HepG2 (cell line): ENCODE measurements around the gene PLEKHG4. TPM values are rescaled to one million over a fixed set of nuclear protein-coding genes. Genes with fewer than 3 reads are reported as not detected.

ENCODE experiments used
- ATAC-seq: fragments of 200-7000 bp; cut with Tn5 transposase; 3 replicates; pipeline ENCODE4 v1.9.1; 2020; ENCODE audit warnings: mild to moderate bottlenecking, moderate library complexity
- BruUV-seq: library from RNA; stranded (reverse); fragments of 400-500 nt; replicated peaks from 2 replicates; lab custom pipeline; 2021; lab: Mats Ljungman, UMichigan
- CTCF ChIA-PET: fragments of 300-600 bp; formaldehyde crosslinking; extraction: SDS; loops from one replicate; lab custom pipeline; 2021; ENCODE audit warnings: low total read pairs, inconsistent platforms, low intra/inter-chr PET ratio; lab: Yijun Ruan, JAX
- POLR2A ChIA-PET: fragments of 350-600 bp; sonication (Branson Sonifier 250); formaldehyde crosslinking; loops from one replicate; lab custom pipeline; 2020; ENCODE audit warnings: antibody characterized with exemption, inconsistent platforms; lab: Yijun Ruan, JAX
- DNase-seq: peaks from one replicate; pipeline ENCODE4 v3.0.0-alpha.2; 2015; ENCODE audit warnings: low spot score
- FAIRE-seq: peaks from 3 replicates; lab custom pipeline; 2011; peaks lifted over from hg19 to GRCh38; lab: Jason Lieb, UNC
- H2AFZ ChIP-seq: one replicate; pipeline ENCODE4 v1.6.1; 2011; ENCODE audit warnings: low read length, inconsistent platforms
- H3K27ac ChIP-seq: fragments of 300-600 bp; 3 replicates; pipeline ENCODE4 v1.8.0; 2011; ENCODE audit warnings: mixed run types, mild to moderate bottlenecking, mixed read lengths, low read length, inconsistent platforms; ENCODE audit not compliant: insufficient read depth; ENCODE audit errors: extremely low read length
- H3K27me3 ChIP-seq, 2 experiments: fragments of 200-600 bp in 1 of 2; 2 replicates in 1 of 2; 3 replicates in 1 of 2; pipeline versions ENCODE4 v1.6.0 to v1.8.0; 2011; ENCODE audit warnings: low read length in 2 of 2, mild to moderate bottlenecking in 2 of 2, moderate library complexity in 2 of 2, inconsistent platforms in 1 of 2; ENCODE audit not compliant: insufficient read depth in 2 of 2, control insufficient read depth in 1 of 2
- H3K36me3 ChIP-seq, 2 experiments: fragments of 200-600 bp in 1 of 2; replicated peaks in 1 of 2; 2 replicates in 1 of 2; 3 replicates in 1 of 2; pipeline versions ENCODE4 v1.5.1 to v1.8.0; 2011; ENCODE audit warnings: low read length in 2 of 2, inconsistent platforms in 1 of 2; ENCODE audit not compliant: insufficient read depth in 2 of 2, control insufficient read depth in 1 of 2
- H3K4me1 ChIP-seq: 2 replicates; pipeline ENCODE4 v1.5.1; 2012; ENCODE audit warnings: low read length, inconsistent platforms; ENCODE audit not compliant: insufficient read depth
- H3K4me2 ChIP-seq: 2 replicates; pipeline ENCODE4 v1.6.0; 2011; ENCODE audit warnings: low read depth, low read length, inconsistent platforms
- H3K4me3 ChIP-seq, 3 experiments: fragments of 200-600 bp in 1 of 3; sonication (generic), shearing (Covaris generic) in 1 of 3; replicated peaks in 1 of 3; 2 replicates each; pipeline ENCODE4 v1.5.1; 2011 to 2016; ENCODE audit warnings: low read length in 3 of 3, inconsistent platforms in 2 of 3, low read depth in 2 of 3, mild to moderate bottlenecking in 2 of 3, control low read depth in 1 of 3, mixed read lengths in 1 of 3; ENCODE audit not compliant: insufficient read depth in 1 of 3
- H3K79me2 ChIP-seq: one replicate; pipeline ENCODE4 v1.6.1; 2011; ENCODE audit warnings: low read length, inconsistent platforms; ENCODE audit not compliant: insufficient read depth
- H3K9ac ChIP-seq: 2 replicates; pipeline ENCODE4 v1.6.0; 2011; ENCODE audit warnings: mild to moderate bottlenecking, low read depth, low read length, inconsistent platforms; ENCODE audit not compliant: insufficient read depth
- H3K9me3 ChIP-seq: 2 replicates; pipeline ENCODE4 v1.5.1; 2012; ENCODE audit warnings: mild to moderate bottlenecking, low read length
- H4K20me1 ChIP-seq: 2 replicates; pipeline ENCODE4 v1.6.0; 2011; ENCODE audit warnings: inconsistent platforms, mild to moderate bottlenecking, low read length, moderate library complexity; ENCODE audit not compliant: insufficient read depth
- AGO2 ChIP-seq: fragments of 200-400 bp; formaldehyde crosslinking; optimal IDR thresholded peaks from 2 replicates; pipeline ENCODE3; 2017; ENCODE audit warnings: mild to moderate bottlenecking, low read depth, low read length, moderate library complexity
- ATF5 ChIP-seq: sonication (generic); formaldehyde crosslinking; IDR thresholded peaks from 2 replicates; pipeline ENCODE4 v1.4.0; 2020; ENCODE audit warnings: mild to moderate bottlenecking, low read depth, missing genetic modification reagents
- MBNL3 ChIP-seq: fragments of 250-450 bp; sonication (Bioruptor Pico); conservative IDR thresholded peaks from 2 replicates; pipeline ENCODE4 v1.8.0; 2022; ENCODE audit warnings: mild to moderate bottlenecking, inconsistent platforms
- MYPOP ChIP-seq: sonication (generic); formaldehyde crosslinking; IDR thresholded peaks from 2 replicates; pipeline ENCODE4 v1.8.1; 2023; ENCODE audit warnings: mild to moderate bottlenecking, moderate library complexity, missing genetic modification reagents
- NCOA2 ChIP-seq: sonication (generic); formaldehyde crosslinking; IDR thresholded peaks from 2 replicates; pipeline ENCODE4 v1.8.0; 2022; ENCODE audit warnings: inconsistent platforms
- RFX5 ChIP-seq: IDR thresholded peaks from 2 replicates; pipeline ENCODE4 v1.6.1; 2011; ENCODE audit warnings: low read depth, low read length, improper control_type of control experiment
- RXRB ChIP-seq: IDR thresholded peaks from 2 replicates; pipeline ENCODE4 v1.6.1; 2016; ENCODE audit warnings: borderline replicate concordance, missing genetic modification reagents, missing compliant biosample characterization
- TBL1XR1 ChIP-seq: fragments of 150-350 bp; IDR thresholded peaks from 2 replicates; pipeline ENCODE4 v1.6.1; 2014; ENCODE audit warnings: borderline replicate concordance, low read length; ENCODE audit not compliant: partially characterized antibody
- U2AF1 ChIP-seq: fragments of 200-400 bp; formaldehyde crosslinking; optimal IDR thresholded peaks from 2 replicates; pipeline ENCODE3; 2017; ENCODE audit warnings: mild to moderate bottlenecking, low read depth, low read length
- ZIK1 ChIP-seq: sonication (generic); formaldehyde crosslinking; IDR thresholded peaks from 2 replicates; pipeline ENCODE4 v1.5.0; 2020; ENCODE audit warnings: mild to moderate bottlenecking, low read depth, missing genetic modification reagents, borderline replicate concordance
- ZNF577 ChIP-seq: sonication (generic); formaldehyde crosslinking; IDR thresholded peaks from 2 replicates; pipeline ENCODE4 v1.4.0; 2020; ENCODE audit warnings: mild to moderate bottlenecking, low read depth, missing genetic modification reagents, borderline replicate concordance
- ZNF597 ChIP-seq: sonication (generic); formaldehyde crosslinking; IDR thresholded peaks from 2 replicates; pipeline ENCODE4 v1.5.0; 2020; ENCODE audit warnings: missing genetic modification reagents
- ZNF619 ChIP-seq: sonication (generic); formaldehyde crosslinking; IDR thresholded peaks from 2 replicates; pipeline ENCODE4 v1.4.0; 2020; ENCODE audit warnings: mild to moderate bottlenecking, missing genetic modification reagents
- ZNF790 ChIP-seq: sonication (generic); formaldehyde crosslinking; IDR thresholded peaks from 2 replicates; pipeline ENCODE4 v1.8.0; 2022; ENCODE audit warnings: missing genetic modification reagents, mild to moderate bottlenecking, borderline replicate concordance
- ZXDC ChIP-seq: sonication (generic); formaldehyde crosslinking; IDR thresholded peaks from 2 replicates; pipeline ENCODE4 v1.5.0; 2020; ENCODE audit warnings: mild to moderate bottlenecking, missing genetic modification reagents
- WGBS: methylation state at CpG from one replicate; pipeline ENCODE4 v1.1.6; 2017; ENCODE audit warnings: low lambda C conversion rate; 5-methylcytosine and 5-hydroxymethylcytosine counted together
- in situ Hi-C: cut with HindIII; loops from 2 replicates; pipeline ENCODE4 v1.10.0; 2017; ENCODE audit warnings: low pct_unique_long_range_greater_than_20kb; ENCODE audit not compliant: extremely low pct_ligation_motif_present
- intact Hi-C: fragments of 100-400 bp; cut with micrococcal nuclease; formaldehyde crosslinking; loops from one replicate; pipeline ENCODE4 v1.10.0; 2022; ENCODE audit not compliant: unreplicated experiment
- polyA plus RNA-seq, 8 experiments: library from polyadenylated mRNA; depleted of rRNA in 3 of 8; stranded (reverse) in 7 of 8; unstranded in 1 of 8; fragments of >200 nt; fragmentation: Illumina TruSeq in 4 of 8; extraction: Trizol in 4 of 8; gene quantifications; 2 replicates each; pipeline versions ENCODE4 v1.2.1 to v1.2.3, GENCODE V29; 2011 to 2016; ENCODE audit warnings: low read depth in 4 of 8, missing spikeins in 1 of 8, mixed read lengths in 1 of 8; ENCODE audit not compliant: insufficient read depth in 1 of 8
- total RNA-seq, 5 experiments: library from RNA; depleted of rRNA; stranded (reverse); fragments of >200 nt; fragmentation: Illumina TruSeq; extraction: Trizol; gene quantifications; 2 replicates each; pipeline ENCODE4 v1.2.3, GENCODE V29; 2016; ENCODE audit warnings: low read depth in 1 of 5

PLEKHG4 gene
- total and polyA plus RNA-seq, 2 of the 13 experiments (the other 11 are each of a cell fraction or from before 2014, with no cell fraction given): 7.1 to 13.6 TPM

- H4K20me1 ChIP-seq: no peaks in the 10 kb centered on the region
- intact Hi-C loops: no loop called here
- ATAC-seq: no peak
- POLR2A ChIA-PET: no interaction called here
- in situ Hi-C loops: no loop called here
- CTCF ChIA-PET: no interaction called here
- H3K4me2 ChIP-seq: no peak overlapping the region
- no peak for FAIRE-seq
- H3K27ac ChIP-seq: no peak overlapping the region
- no peak for DNase-seq
- 44% methylated on average over 7 of the region's 7 CpGs for WGBS
- H3K79me2 ChIP-seq: no peaks in the 10 kb centered on the region
- H3K36me3 ChIP-seq: no peaks in the 10 kb centered on the region
- H3K9ac ChIP-seq: no peak overlapping the region
- no peak overlapping the region for H2AFZ ChIP-seq
- H3K27me3 ChIP-seq: peaks cover 0 to 26% of the 10 kb centered on the region in 2 experiments; a peak in 3 of 5 replicates
- BruUV-seq: no TSS peak
- H3K4me1 ChIP-seq: no peaks in the 10 kb centered on the region
- no peak overlapping the region for H3K4me3 ChIP-seq
- TF ChIP-seq AGO2 (no peak), MBNL3 (CRISPR knock-in tag) (no peak), ZXDC (CRISPR knock-in tag) (no peak), NCOA2 (CRISPR knock-in tag) (no peak), ATF5 (CRISPR knock-in tag) (no peak), RXRB (CRISPR knock-in tag) (no peak), ZNF790 (CRISPR knock-in tag) (no peak), RFX5 (no peak), ZNF597 (CRISPR knock-in tag) (no peak), ZNF577 (CRISPR knock-in tag) (no peak), ZIK1 (CRISPR knock-in tag) (no peak), ZNF619 (CRISPR knock-in tag) (no peak), TBL1XR1 (no peak), MYPOP (no peak), U2AF1 (no peak)
- TF ChIP-seq, all 625 proteins: peak for 0
- H3K9me3 ChIP-seq: no peaks in the 10 kb centered on the region
These were observed 12.1 kb downstream of the PLEKHG4 start for GRCh38 chr16:67291461-67291860.
